GM10266 (cell line): Measurements from ENCODE around the gene RYR3.

Experiments used
- DNase-seq: peaks from one replicate; pipeline ENCODE4 v3.0.0; 2012; ENCODE audit errors: extremely low spot score
- CTCF ChIP-seq: IDR thresholded peaks from 2 replicates; pipeline ENCODE4 v1.5.1; 2012; ENCODE audit warnings: mild to moderate bottlenecking, low read depth; ENCODE audit not compliant: control insufficient read depth, insufficient read depth; ENCODE audit errors: missing control alignments

Gene RYR3

GRCh38 chr15:33612721-33613304 is 302.0 kb downstream of the RYR3 start:
- TF ChIP-seq CTCF: no peak
- no peak for DNase-seq

GRCh38 chr15:33616475-33616874 is 305.7 kb downstream of the RYR3 start:
- DNase-seq: no peak
- no peak for TF ChIP-seq CTCF

DNA sequence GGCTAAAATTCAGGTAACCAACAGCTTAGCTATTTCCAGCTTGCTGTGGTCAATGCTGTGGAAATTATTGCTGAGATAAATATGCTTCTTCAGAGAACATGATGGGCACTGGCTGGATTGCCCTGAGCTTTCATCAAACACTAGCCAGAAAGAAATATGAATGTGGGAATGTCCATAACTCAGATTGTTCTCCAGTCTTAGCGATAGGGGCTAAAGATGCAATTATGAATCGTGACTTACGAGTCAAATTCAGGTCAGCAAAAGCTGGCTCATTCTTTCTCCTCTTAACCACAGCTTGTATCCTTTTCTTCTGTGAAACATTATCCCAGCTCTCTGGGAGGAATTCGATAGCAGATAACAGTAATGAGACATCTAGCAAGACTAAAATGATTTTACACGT is 307.6 kb downstream of the RYR3 start:
- no peak for DNase-seq
- TF ChIP-seq CTCF: no peak

DNA sequence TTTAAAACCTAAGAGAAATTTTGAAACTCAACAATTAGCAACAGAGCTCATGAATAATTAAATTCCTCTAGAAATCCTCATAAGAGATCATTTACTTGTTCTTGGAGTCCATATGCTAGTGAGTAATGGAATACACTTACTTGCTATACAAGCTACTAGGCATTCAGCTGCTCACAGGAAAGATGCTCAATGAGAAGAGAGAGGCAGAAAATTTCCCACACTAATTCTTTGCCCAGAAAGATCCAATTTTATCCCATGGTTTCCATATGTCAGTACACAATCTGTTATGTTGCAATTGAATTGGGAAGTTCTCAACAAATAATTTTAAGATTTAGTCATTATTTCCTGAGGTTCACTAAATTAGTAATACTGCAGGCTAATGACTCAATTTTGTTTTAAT is 310.4 kb downstream of the RYR3 start:
- no peak for DNase-seq
- no peak for TF ChIP-seq CTCF

DNA sequence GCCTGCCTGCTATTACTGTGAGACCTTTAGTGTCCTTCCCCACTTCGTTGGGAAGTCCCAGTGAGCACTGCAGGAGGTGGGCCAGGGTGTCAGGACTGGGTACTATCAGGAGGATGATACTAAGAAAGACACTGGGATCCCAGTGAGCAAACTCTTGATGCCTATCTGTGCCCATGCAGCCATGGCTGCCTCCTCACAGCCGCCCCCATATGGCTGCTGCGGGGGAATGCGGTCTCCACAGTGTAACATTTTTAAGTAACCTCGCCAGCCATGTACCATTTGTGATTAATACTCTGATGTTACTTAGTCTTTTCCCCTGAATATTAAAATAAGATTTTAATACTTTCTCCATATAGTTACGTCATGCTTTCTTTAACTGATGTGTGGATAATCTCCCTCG is 312.2 kb downstream of the RYR3 start:
- no peak for TF ChIP-seq CTCF
- no peak for DNase-seq

DNA sequence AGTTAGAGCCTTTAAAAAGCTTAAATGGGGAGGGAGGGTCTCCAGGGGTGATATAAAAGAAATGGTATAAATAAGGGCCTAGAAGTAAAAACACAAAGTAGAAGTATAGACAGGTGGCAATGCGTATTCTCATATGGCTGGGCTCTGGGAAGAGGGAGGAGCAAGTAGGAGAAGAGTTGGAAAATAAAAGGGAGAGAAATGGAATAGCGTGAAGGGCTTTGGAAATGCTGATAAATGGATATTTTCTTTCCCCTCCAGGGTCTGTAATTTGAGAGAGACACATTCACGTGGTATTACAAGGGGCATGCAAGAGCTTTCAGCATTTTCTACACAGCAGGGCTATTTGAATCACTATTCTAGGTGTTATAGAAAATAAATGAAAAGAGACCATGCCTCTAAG is 313.7 kb downstream of the RYR3 start:
- TF ChIP-seq CTCF: no peak
- no peak for DNase-seq

- TF ChIP-seq CTCF: no peak
- DNase-seq: no peak
Observed at GRCh38 chr15:33629647-33630046, 318.9 kb downstream of the RYR3 start.
